B cell (primary cell): ENCODE measurements around the gene RFT1.

ENCODE experiments used
- CTCF ChIP-seq: fragments of 200-600 bp; IDR thresholded peaks from one replicate; pipeline ENCODE4 v1.8.0; 2022; ENCODE audit warnings: antibody characterized with exemption, mild to moderate bottlenecking
- EZH2 ChIP-seq: IDR thresholded peaks from 2 replicates; pipeline ENCODE4 v1.6.1; 2012; ENCODE audit warnings: borderline replicate concordance, low read depth, mild to moderate bottlenecking, moderate library complexity, low read length; ENCODE audit not compliant: insufficient read depth, poor library complexity, severe bottlenecking

- TF ChIP-seq CTCF (no peak), EZH2 (no peak)
These were observed 25.5 kb downstream of the RFT1 start for GRCh38 chr3:53104762-53105161.
